VCaP (cell line): Measurements from ENCODE around the gene CNNM2.
"Not testable (repeated sequence)": the region's sequence is repeated elsewhere in the genome, so short reads cannot be mapped to it uniquely, and the experiment has no call there.

Source experiments
- H3K27ac ChIP-seq: fragments of 450-650 bp; 2 replicates; pipeline ENCODE4 v1.5.1; 2017
- TF ChIP-seq, protein P1 (sequence below): fragments of 450-650 bp; conservative IDR thresholded peaks from 2 replicates; pipeline ENCODE4 v1.5.1; 2017; ENCODE audit warnings: mild to moderate bottlenecking, moderate library complexity

Gene CNNM2

GRCh38 chr10:102962267-102962666 lies 44.2 kb downstream of the CNNM2 start:
- no peak overlapping the region for H3K27ac ChIP-seq

DNA sequence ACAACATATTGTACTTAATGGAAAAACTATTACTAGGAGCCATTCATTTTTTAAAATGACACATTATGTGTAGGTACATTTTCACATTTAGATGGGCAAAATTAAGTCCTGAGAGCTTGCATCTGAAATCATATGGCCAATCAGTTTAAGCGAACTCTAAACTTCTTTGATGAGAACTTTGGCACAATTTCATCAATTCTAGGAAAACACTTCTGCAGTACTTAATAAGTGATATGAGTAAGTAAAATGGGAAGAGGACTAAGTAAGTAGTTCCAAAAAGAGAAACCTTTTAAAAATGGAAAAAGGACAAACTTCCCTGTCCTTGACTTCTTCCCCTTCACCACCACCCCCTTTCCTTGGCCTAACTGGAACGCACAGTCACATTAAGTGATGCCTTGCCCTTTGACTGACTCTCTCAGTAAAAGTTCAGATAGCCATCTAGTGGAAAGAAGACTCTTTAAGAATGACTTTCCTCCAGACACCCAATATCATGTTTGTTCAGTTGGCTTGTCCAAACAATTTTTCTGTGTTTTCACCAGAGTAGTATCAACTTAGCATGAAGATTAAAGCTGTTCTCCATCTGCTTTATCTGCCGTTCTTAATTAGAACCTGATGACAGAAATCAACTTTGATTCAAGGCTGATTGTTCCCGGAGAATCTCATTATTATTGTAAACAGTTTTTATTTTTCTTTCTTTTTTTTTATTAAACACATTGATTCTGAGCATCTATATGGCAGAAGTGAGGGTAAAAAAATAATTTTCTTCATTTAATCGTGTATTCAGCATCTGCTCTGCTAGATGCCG lies 45.1 kb downstream of the CNNM2 start:
- TF ChIP-seq, protein P1, sequence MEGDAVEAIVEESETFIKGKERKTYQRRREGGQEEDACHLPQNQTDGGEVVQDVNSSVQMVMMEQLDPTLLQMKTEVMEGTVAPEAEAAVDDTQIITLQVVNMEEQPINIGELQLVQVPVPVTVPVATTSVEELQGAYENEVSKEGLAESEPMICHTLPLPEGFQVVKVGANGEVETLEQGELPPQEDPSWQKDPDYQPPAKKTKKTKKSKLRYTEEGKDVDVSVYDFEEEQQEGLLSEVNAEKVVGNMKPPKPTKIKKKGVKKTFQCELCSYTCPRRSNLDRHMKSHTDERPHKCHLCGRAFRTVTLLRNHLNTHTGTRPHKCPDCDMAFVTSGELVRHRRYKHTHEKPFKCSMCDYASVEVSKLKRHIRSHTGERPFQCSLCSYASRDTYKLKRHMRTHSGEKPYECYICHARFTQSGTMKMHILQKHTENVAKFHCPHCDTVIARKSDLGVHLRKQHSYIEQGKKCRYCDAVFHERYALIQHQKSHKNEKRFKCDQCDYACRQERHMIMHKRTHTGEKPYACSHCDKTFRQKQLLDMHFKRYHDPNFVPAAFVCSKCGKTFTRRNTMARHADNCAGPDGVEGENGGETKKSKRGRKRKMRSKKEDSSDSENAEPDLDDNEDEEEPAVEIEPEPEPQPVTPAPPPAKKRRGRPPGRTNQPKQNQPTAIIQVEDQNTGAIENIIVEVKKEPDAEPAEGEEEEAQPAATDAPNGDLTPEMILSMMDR, result peak; percentile 22; the same call in 1 of the 2 replicates
- no peak overlapping the region for H3K27ac ChIP-seq

More at GRCh38 chr10:102962267-102962666, 44.2 kb downstream of the CNNM2 start:
- TF ChIP-seq, protein P1, result no peak

GRCh38 chr10:102963756-102964025 lies 45.6 kb downstream of the CNNM2 start:
- TF ChIP-seq, protein P1, result no peak
- no peak overlapping the region for H3K27ac ChIP-seq

GRCh38 chr10:102964064-102964463 lies 46.0 kb downstream of the CNNM2 start:
- not testable (repeated sequence) for H3K27ac ChIP-seq

DNA sequence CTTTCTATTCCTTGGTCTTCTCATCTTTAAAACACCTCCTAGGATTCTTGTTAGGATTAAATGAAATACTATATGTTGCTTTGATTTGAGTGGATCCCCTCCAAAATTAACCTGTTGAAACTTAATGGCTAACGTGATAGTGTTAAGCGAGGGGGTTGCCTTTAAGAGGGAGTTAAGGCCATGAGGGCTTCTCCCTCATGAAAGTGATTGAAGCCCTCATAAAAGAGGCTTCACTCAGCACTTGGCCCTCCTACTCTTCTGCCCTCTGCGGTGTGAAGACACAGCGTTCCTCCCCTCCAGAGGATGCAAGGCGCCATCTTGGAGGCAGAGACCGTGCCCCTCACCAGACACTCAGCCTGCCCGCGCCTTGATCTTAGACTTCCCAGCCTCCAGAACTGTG lies 46.6 kb downstream of the CNNM2 start:
- TF ChIP-seq, protein P1, result no peak
- no peak overlapping the region for H3K27ac ChIP-seq

DNA sequence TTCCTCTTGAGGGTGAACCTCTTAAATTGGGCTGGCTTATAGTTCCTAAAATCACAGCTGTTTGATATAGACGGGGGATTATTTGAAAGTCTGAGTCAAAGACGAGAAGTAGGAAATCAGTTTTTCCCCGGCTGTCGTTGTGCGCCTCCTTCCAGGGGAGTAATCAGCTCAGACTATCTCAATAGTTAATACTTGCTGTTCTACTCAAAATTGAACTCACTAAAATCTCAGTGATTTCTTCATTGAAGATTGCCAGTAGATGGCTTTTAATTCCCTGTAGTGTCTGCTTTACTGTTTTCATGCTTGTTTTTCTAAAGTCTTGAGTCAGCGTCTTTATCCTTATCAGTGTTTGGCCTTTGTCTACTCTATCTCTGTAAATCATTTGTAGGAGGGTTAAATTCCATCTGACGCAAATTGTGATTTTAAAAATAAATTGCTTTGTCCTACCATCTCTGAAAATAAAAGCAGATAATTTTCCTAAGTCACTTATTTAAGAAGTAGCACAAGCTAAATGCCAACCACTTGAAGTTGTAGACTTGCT lies 47.3 kb downstream of the CNNM2 start:
- H3K27ac ChIP-seq, result no peak overlapping the region

DNA sequence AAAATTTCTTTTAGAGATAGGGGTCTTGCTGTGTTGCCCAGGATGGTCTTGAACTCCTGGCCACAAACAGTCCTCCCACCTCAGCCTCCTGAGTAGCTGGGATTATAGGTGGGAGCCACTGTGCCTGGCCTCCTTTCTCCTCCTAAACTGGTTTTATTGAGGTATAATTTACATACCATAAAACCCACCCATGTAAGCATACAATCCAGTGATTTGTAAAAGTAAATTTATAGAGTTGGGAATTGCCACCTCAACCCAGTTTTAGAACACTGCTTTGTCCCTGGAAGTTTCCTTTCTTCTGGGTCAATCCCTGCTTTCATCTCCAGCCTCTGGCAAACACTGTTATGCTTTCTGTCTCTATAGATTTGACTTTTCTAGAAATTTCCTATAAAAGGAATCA lies 49.0 kb downstream of the CNNM2 start:
- no peak overlapping the region for H3K27ac ChIP-seq
- TF ChIP-seq, protein P1, result no peak

More for the DNA sequence above, 47.3 kb downstream of the CNNM2 start:
- TF ChIP-seq, protein P1, result no peak
